ENCODE measurements around the gene IL1A. TPM values are rescaled to one million over a fixed set of nuclear protein-coding genes. Genes with fewer than 3 reads are reported as not detected.

The IL1A gene
- total and polyA plus RNA-seq, 4 donors, result 1.1 to 15.5 (median 2.4) TPM

DNA sequence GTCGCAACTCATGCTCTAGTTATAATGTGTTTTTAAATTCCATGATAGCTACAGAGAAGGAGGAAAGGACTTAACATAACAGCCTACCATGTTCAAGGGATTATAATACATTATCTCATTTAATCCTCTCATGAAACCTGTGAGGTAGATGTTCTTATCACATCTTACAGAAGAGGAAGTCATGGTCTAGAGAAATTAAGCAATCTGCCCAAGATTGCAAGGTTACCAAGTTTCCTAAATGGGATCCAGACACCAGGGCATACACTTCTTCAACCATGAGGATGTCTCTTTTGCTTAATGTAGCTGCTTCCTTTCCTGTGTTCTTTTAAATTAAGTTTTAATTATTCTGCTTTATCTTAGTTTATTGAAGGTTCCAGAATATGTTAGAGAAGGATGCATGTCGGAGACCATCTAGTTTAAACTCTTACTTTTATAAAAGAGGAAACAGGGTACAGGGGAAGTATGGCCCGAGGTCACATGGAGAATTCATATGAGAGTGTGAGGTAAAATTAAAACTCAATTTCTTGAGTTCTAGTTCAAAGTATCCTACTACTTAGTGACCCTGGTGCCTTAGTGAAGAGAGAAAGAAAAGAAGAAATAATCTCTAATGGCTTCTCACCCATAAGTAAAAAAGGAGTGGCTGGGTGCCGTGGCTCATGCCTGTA lies 3.6 kb upstream of the IL1A start:
- Histone ChIP-seq H3K9me3 (ENCODE audit: control insufficient read depth in 4 of 4, insufficient read depth in 3 of 4, low read length in 3 of 4) (no peaks in the 10 kb centered on the region), H3K4me3 (no peak overlapping the region), H3K9ac (ENCODE audit: insufficient read depth in 1 of 2, low read length in 2 of 2) (no peak overlapping the region), H3K4me1 (ENCODE audit: control insufficient read depth in 5 of 5, insufficient read depth in 5 of 5, low read length in 5 of 5) (peaks cover 0 to 3% (median 0%) of the 10 kb centered on the region in 5 donors), H3K27me3 (ENCODE audit: control insufficient read depth in 3 of 3, insufficient read depth in 3 of 3, low read length in 2 of 3) (no peaks in the 10 kb centered on the region), H3K27ac (ENCODE audit: low read depth in 1 of 2, low read length in 1 of 2) (no peak overlapping the region), H3K36me3 (ENCODE audit: control insufficient read depth in 4 of 4, insufficient read depth in 4 of 4, low read length in 4 of 4) (no peaks in the 10 kb centered on the region)
- ATAC-seq (ENCODE audit: insufficient read depth, low FRiP score), result no peak
- TF ChIP-seq, protein P1, sequence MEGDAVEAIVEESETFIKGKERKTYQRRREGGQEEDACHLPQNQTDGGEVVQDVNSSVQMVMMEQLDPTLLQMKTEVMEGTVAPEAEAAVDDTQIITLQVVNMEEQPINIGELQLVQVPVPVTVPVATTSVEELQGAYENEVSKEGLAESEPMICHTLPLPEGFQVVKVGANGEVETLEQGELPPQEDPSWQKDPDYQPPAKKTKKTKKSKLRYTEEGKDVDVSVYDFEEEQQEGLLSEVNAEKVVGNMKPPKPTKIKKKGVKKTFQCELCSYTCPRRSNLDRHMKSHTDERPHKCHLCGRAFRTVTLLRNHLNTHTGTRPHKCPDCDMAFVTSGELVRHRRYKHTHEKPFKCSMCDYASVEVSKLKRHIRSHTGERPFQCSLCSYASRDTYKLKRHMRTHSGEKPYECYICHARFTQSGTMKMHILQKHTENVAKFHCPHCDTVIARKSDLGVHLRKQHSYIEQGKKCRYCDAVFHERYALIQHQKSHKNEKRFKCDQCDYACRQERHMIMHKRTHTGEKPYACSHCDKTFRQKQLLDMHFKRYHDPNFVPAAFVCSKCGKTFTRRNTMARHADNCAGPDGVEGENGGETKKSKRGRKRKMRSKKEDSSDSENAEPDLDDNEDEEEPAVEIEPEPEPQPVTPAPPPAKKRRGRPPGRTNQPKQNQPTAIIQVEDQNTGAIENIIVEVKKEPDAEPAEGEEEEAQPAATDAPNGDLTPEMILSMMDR (IDR thresholded peaks at IDR 0.05; ENCODE audit: control extremely low read depth, extremely low read depth), result no peak
- no peak for DNase-seq
- WGBS, 2 donors, result 61 to 75% methylated on average over 4 of the region's 4 CpGs

DNA sequence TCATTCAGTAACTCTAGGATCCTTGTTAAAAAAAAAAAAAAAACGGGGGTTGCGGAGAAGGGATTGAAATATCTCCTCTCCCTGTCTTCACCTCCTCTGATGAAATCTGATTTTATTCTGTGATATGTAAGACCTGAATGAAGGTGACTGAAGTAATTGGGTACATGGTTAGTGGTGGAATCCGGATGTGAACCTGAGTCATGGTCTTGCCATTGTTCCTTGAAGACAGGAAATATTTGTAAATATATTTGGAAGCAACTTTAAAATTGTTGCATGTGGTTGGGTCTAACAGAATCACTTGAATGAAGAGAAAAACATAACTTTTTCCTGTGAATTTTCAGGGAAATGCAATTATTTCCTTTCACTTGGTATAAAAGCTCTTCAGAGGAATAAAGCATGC lies 3.0 kb upstream of the IL1A start:
- TF ChIP-seq, protein P1 (IDR thresholded peaks at IDR 0.05; ENCODE audit: control extremely low read depth, extremely low read depth), result no peak
- Histone ChIP-seq H3K4me1 (ENCODE audit: control insufficient read depth in 5 of 5, insufficient read depth in 5 of 5, low read length in 5 of 5) (peaks cover 0 to 3% (median 0%) of the 10 kb centered on the region in 5 donors), H3K36me3 (ENCODE audit: control insufficient read depth in 4 of 4, insufficient read depth in 4 of 4, low read length in 4 of 4) (no peaks in the 10 kb centered on the region), H3K9me3 (ENCODE audit: control insufficient read depth in 4 of 4, insufficient read depth in 3 of 4, low read length in 3 of 4) (no peaks in the 10 kb centered on the region), H3K27me3 (ENCODE audit: control insufficient read depth in 3 of 3, insufficient read depth in 3 of 3, low read length in 2 of 3) (no peaks in the 10 kb centered on the region), H3K9ac (ENCODE audit: insufficient read depth in 1 of 2, low read length in 2 of 2) (no peak overlapping the region), H3K4me3 (no peak overlapping the region), H3K27ac (ENCODE audit: low read depth in 1 of 2, low read length in 1 of 2) (no peak overlapping the region)
- DNase-seq, result no peak
- ATAC-seq (ENCODE audit: insufficient read depth, low FRiP score), result no peak
- 64 to 72% methylated on average over 3 of the region's 3 CpGs for WGBS, 2 donors

DNA sequence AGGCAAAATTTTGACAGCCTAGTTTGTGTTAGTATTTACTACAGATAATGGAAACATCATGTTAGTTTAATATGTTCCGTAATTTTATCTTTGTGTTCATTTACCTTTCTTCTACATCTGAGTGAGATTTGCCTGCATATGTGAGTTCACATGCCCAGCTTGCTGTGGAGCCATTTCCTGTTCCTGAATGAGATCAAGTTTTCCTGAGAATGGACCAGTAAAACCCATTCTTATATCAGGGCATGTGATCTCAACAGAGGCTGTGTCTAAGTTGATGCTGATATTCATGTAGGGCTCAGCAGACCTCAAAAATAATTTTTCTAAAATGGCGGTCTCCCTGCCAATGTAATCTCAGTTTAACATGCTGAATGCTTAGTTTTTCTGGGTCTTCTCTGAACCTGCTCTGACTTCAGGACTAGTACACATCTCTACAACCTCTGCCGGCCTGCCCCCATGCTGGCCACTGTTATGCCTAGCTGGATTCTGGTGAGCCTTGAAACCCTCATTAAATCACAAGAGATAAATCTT lies 1.0 kb downstream of the IL1A start:
- no peaks in the 10 kb centered on the region for H3K4me1 ChIP-seq (ENCODE audit: control insufficient read depth in 5 of 5, insufficient read depth in 5 of 5, low read length in 5 of 5)
- no peak for ATAC-seq (ENCODE audit: insufficient read depth, low FRiP score)
- WGBS, 2 donors, result 92 to 95% methylated on average over 3 of the region's 3 CpGs
- H3K4me3 ChIP-seq, result no peak overlapping the region
- H3K36me3 ChIP-seq (ENCODE audit: control insufficient read depth in 4 of 4, insufficient read depth in 4 of 4, low read length in 4 of 4), result no peaks in the 10 kb centered on the region
- TF ChIP-seq, protein P1 (IDR thresholded peaks at IDR 0.05; ENCODE audit: control extremely low read depth, extremely low read depth), result no peak
- H3K27ac ChIP-seq (ENCODE audit: low read depth in 1 of 2, low read length in 1 of 2), result no peak overlapping the region
- H3K27me3 ChIP-seq (ENCODE audit: control insufficient read depth in 3 of 3, insufficient read depth in 3 of 3, low read length in 2 of 3), result no peaks in the 10 kb centered on the region
- H3K9ac ChIP-seq (ENCODE audit: insufficient read depth in 1 of 2, low read length in 2 of 2), result no peak overlapping the region
- DNase-seq, result no peak
- no peaks in the 10 kb centered on the region for H3K9me3 ChIP-seq (ENCODE audit: control insufficient read depth in 4 of 4, insufficient read depth in 3 of 4, low read length in 3 of 4)
